Daoy (cell line): ENCODE results near the gene FBXL7. TPM values are rescaled to one million over a fixed set of nuclear protein-coding genes. Genes with fewer than 3 reads are reported as not detected.

Source experiments
- DNase-seq: peaks from one replicate; pipeline ENCODE4 v3.0.0-alpha.2; 2015; ENCODE audit warnings: low read depth
- total RNA-seq: library from RNA; depleted of rRNA; stranded (reverse); fragments of >200 nt; shearing (Covaris generic); gene quantifications from 2 replicates; pipeline ENCODE4 v1.2.3, GENCODE V29; 2014

FBXL7 gene
- total RNA-seq, 1 experiment from 2014 or later = 3.0 TPM

- DNase-seq = no peak
Observed at GRCh38 chr5:15711892-15712291, 211.9 kb downstream of the FBXL7 start.

- no peak for DNase-seq
Observed at GRCh38 chr5:15715535-15715934, 215.6 kb downstream of the FBXL7 start.

- DNase-seq = no peak
Observed at GRCh38 chr5:15715967-15716366, 216.0 kb downstream of the FBXL7 start.

GRCh38 chr5:15717001-15717400, 217.0 kb downstream of the FBXL7 start:
- DNase-seq = no peak

GRCh38 chr5:15718421-15719179, 218.6 kb downstream of the FBXL7 start:
- no peak for DNase-seq

GRCh38 chr5:15719784-15720183, 219.8 kb downstream of the FBXL7 start:
- no peak for DNase-seq

GRCh38 chr5:15720515-15720914, 220.5 kb downstream of the FBXL7 start:
- DNase-seq = no peak

- DNase-seq = no peak
Observed at GRCh38 chr5:15722305-15722704, 222.3 kb downstream of the FBXL7 start.

GRCh38 chr5:15727375-15727774, 227.4 kb downstream of the FBXL7 start:
- DNase-seq = no peak

GRCh38 chr5:15728811-15729210, 228.8 kb downstream of the FBXL7 start:
- DNase-seq = no peak

GRCh38 chr5:15731699-15732098, 231.7 kb downstream of the FBXL7 start:
- DNase-seq = no peak

- DNase-seq = no peak
Observed at GRCh38 chr5:15734058-15734457, 234.1 kb downstream of the FBXL7 start.

- DNase-seq = no peak
Observed at GRCh38 chr5:15737036-15737821, 237.2 kb downstream of the FBXL7 start.

GRCh38 chr5:15737871-15738664, 238.1 kb downstream of the FBXL7 start:
- no peak for DNase-seq

- DNase-seq = no peak
Observed at GRCh38 chr5:15740383-15740782, 240.4 kb downstream of the FBXL7 start.

- DNase-seq = no peak
Observed at GRCh38 chr5:15741591-15741990, 241.6 kb downstream of the FBXL7 start.

- no peak for DNase-seq
Observed at GRCh38 chr5:15746833-15747232, 246.9 kb downstream of the FBXL7 start.

GRCh38 chr5:15748266-15748665, 248.3 kb downstream of the FBXL7 start:
- no peak for DNase-seq

- peak; percentile 4 for DNase-seq
Observed at GRCh38 chr5:15752663-15753285, 252.8 kb downstream of the FBXL7 start.

- no peak for DNase-seq
Observed at GRCh38 chr5:15753752-15754151, 253.8 kb downstream of the FBXL7 start.

GRCh38 chr5:15757103-15757502, 257.1 kb downstream of the FBXL7 start:
- no peak for DNase-seq

GRCh38 chr5:15757619-15758018, 257.6 kb downstream of the FBXL7 start:
- DNase-seq = no peak
